ENCODE data around the gene ASPSCR1. TPM values are rescaled to one million over a fixed set of nuclear protein-coding genes. Genes with fewer than 3 reads are reported as not detected.

Gene ASPSCR1
- total and polyA plus RNA-seq, 8 donors = 12.2 to 78.8 (median 17.8) TPM

GRCh38 chr17:81995463-81996231 is 18.2 kb downstream of the ASPSCR1 start:
- H3K4me3 ChIP-seq = no peak overlapping the region
- ATAC-seq (no peak), FAIRE-seq (no peak), DNase-seq (peak in 2 of 6 donors; percentile 28 to 82)
- H3K36me3 ChIP-seq = no peaks in the 10 kb centered on the region
- peaks cover 14 to 20% (median 17%) of the 10 kb centered on the region in 3 donors for H3K4me1 ChIP-seq
- H3K27ac ChIP-seq = no peak overlapping the region
- WGBS, 2 donors = 93 to 94% methylated on average over 29 of the region's 29 CpGs
- H3K9me3 ChIP-seq = no peaks in the 10 kb centered on the region
- intact Hi-C loops (cut with DNase I) = no loop called here
- no peak for TF ChIP-seq CTCF (IDR thresholded peaks at IDR 0.05)
- H3K27me3 ChIP-seq = no peaks in the 10 kb centered on the region

GRCh38 chr17:81996232-81996756 is 18.9 kb downstream of the ASPSCR1 start:
- ATAC-seq (no peak), DNase-seq (peak in 1 of 6 donors; percentile 19), FAIRE-seq (no peak)
- Histone ChIP-seq H3K9me3 (no peaks in the 10 kb centered on the region), H3K4me3 (no peak overlapping the region), H3K27me3 (no peaks in the 10 kb centered on the region), H3K27ac (no peak overlapping the region), H3K4me1 (peaks cover 8 to 13% (median 13%) of the 10 kb centered on the region in 3 donors), H3K36me3 (no peaks in the 10 kb centered on the region)
- no peak for TF ChIP-seq CTCF (IDR thresholded peaks at IDR 0.05)
- 90% methylated on average over 26 to 28 of the region's 28 CpGs for WGBS, 2 donors
- intact Hi-C loops (cut with DNase I) = no loop called here

GRCh38 chr17:81996757-81997441 is 19.5 kb downstream of the ASPSCR1 start:
- WGBS, 2 donors = 94 to 95% methylated on average over 30 of the region's 30 CpGs
- intact Hi-C loops (cut with DNase I) = no loop called here
- no peak for TF ChIP-seq CTCF (IDR thresholded peaks at IDR 0.05)
- FAIRE-seq = no peak
- Histone ChIP-seq H3K27ac (no peak overlapping the region), H3K36me3 (no peaks in the 10 kb centered on the region), H3K4me3 (no peak overlapping the region), H3K4me1 (peaks cover 6 to 10% (median 8%) of the 10 kb centered on the region in 3 donors), H3K9me3 (no peaks in the 10 kb centered on the region), H3K27me3 (no peaks in the 10 kb centered on the region)
- peak in 1 of 6 donors; percentile 24 for DNase-seq
- no peak for ATAC-seq

DNA sequence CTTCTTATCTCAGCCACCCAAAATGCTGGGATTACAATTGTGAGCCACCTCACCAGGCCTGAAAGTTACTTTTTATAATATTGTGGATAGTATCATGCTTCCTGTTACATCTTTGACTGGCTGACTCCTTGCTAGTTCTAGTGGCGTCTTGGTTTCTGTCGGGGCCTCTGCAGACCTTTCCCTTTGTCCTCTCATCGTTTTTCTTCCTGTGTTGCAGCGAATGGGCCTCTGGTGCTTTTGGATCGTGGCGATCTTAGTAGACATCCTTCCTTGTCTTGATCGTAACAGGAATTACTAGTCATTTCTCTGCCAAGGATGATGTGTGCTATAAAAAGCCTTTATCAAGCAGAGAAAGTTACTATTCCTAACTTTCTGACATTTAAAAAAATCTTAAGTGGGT is 20.8 kb downstream of the ASPSCR1 start:
- DNase-seq (no peak), FAIRE-seq (no peak), ATAC-seq (no peak)
- no peaks in the 10 kb centered on the region for H3K4me1 ChIP-seq
- intact Hi-C loops (cut with DNase I) = no loop called here
- no peaks in the 10 kb centered on the region for H3K9me3 ChIP-seq
- H3K4me3 ChIP-seq = no peak overlapping the region
- WGBS, 2 donors = 92 to 95% methylated on average over 7 of the region's 7 CpGs
- no peak overlapping the region for H3K27ac ChIP-seq
- no peaks in the 10 kb centered on the region for H3K36me3 ChIP-seq
- no peak for TF ChIP-seq CTCF (IDR thresholded peaks at IDR 0.05)
- H3K27me3 ChIP-seq = no peaks in the 10 kb centered on the region
